ENCODE data around the gene ALDH7A1.
"Not testable (repeated sequence)": the region's sequence is repeated elsewhere in the genome, so short reads cannot be mapped to it uniquely, and the experiment has no call there.

The ALDH7A1 gene

DNA sequence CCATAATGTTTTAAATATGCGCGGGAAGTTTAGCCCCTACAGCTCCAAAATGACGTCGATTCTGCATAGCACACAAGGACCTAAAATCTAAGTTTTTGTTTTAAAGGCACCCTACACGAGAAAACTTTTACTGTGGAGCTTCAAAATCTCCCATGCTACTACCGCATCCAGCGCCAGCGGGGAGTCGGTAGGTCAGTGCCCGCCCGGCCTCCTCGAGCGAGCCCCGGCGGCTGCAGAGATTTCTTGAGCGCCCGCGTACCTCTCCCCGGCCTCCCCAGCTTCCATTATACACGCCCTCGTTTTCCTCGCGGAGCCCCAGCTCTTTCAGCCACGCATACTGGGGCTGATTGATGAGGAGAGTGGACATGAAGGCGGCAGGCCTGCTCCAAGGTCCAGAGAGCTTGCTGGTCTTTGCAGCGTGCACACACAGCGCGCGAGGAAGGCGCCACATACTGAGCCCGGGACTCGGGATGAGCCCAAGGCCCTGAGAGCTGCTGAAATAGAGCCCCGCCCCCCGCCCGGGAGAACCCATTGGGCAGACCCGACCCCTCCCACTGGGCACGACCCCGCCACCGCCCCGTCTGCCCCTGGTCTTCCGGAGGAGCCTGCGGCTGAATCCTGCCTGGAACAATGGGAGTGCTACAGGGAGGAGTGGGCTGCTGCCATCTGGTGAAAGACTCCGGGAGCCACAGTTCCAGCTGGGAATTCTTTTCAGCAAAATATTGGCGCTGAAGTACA lies at the start of gene ALDH7A1:
Gene ALDH7A1, minus strand, starts transcription at position 472 of the 738 bp plus-strand sequence. Its CDS starts 21 bp downstream, at position 451.
- in situ Hi-C loops (cut with HindIII; ENCODE audit: low sequenced_read_pairs) = loop anchor here (10.0 kb wide), 1 partner anchor 250 kb away; no protein-coding TSS in a partner anchor

DNA sequence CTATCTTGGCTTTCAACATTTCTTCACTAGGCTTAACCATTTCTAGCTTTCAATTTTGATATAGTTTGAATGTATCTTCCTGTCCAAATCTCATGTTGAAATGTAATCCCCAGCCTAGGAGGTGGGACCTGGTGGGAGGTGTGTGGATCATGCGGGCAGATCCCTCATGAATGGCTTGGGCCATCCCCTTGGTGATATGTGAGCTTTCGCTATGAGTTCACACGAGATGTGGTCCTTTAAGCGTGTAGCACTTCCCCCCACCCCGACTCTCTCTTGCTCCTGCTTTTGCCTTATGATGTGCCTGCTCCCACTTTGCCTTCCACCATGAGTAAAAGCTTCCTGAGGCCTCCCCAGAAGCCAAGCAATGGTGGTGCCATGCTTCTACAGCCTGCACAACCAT lies 46.4 kb upstream of the ALDH7A1 start:
- in situ Hi-C loops (cut with HindIII; ENCODE audit: low sequenced_read_pairs) = no loop called here

DNA sequence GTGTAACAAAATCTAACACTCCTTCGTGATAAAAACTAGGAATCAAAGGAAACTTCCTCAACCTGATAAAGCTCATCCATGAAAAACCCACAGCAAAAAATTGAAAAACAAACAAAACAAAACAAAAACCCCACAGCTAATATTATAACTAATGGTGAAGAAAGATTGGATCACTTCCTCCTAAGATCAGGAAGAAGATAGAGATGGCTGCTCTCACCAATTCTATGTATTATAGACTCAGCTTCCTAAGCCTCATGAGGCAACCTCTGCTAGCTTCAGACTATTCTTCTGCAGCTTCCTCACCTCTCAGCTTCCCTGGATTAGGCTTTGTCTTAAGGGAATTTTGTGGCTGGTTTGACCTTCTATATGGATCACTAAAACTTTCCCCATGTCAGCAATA lies 45.8 kb upstream of the ALDH7A1 start:
- in situ Hi-C loops (cut with HindIII; ENCODE audit: low sequenced_read_pairs) = no loop called here

- in situ Hi-C loops (cut with HindIII; ENCODE audit: low sequenced_read_pairs) = no loop called here
Measured at GRCh38 chr5:126636956-126637355, 41.9 kb upstream of the ALDH7A1 start.

GRCh38 chr5:126635585-126635984 lies 40.6 kb upstream of the ALDH7A1 start:
- in situ Hi-C loops (cut with HindIII; ENCODE audit: low sequenced_read_pairs) = no loop called here

- in situ Hi-C loops (cut with HindIII; ENCODE audit: low sequenced_read_pairs) = no loop called here
Measured at GRCh38 chr5:126633552-126633951, 38.5 kb upstream of the ALDH7A1 start.

DNA sequence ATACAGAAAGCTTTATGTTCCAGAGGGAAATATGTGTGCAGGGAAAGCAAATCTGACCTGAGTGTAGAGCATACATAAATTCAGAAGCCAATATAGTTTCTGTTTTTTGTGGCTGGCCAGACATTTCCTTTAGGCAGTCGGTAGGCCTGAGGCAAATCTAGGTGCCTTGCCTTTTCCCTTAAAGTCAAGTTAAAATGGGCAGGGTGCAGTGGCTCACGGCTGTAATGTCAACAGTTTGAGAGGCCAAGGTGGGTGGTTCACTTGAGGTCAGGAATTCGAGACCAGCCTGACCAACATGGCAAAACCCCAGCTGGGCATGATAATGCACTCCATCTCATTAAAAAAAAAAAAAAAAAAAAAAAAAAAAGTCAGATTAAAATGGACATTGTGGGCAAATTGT lies 36.9 kb upstream of the ALDH7A1 start:
- in situ Hi-C loops (cut with HindIII; ENCODE audit: low sequenced_read_pairs) = no loop called here

- in situ Hi-C loops (cut with HindIII; ENCODE audit: low sequenced_read_pairs) = no loop called here
Measured at GRCh38 chr5:126628102-126628501, 33.1 kb upstream of the ALDH7A1 start.

GRCh38 chr5:126624534-126624933 lies 29.5 kb upstream of the ALDH7A1 start:
- in situ Hi-C loops (cut with HindIII; ENCODE audit: low sequenced_read_pairs) = no loop called here

DNA sequence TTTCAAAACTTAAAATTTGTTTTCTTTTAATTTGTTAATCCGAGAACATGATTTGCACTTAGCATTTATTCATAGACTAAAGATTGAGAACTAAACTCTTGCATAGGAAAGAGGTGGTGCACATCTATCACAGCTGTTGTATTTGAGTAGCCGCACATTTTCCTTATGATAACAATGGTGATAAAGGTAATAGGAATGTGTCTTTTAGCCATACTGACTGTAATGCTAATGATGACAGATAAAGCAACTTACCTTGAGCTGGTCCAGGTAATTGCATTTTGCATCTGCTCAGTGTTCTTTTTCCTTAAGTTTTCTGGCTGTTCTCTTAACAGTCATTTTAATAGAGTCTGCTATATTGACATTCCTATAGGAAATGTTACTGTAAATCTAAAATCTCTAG lies 24.8 kb upstream of the ALDH7A1 start:
- in situ Hi-C loops (cut with HindIII; ENCODE audit: low sequenced_read_pairs) = no loop called here

DNA sequence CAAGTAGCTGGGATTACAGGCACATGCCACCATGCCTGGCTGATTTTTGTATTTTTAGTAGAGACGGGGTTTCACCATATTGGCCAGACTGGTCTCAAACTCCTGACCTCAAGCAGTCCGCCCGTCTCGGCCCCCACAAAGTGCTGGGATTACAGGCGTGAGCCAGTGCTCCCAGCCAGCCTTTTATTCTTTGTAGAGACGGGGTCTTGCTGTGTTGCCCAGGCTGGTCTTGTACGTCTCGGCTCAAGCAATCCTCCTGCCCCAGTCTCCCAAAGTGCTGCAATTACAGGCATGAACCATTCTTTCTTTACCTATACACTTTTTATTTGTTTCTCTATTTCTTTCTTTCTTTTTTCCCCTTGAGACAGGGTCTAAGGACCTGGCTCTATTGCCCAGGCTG lies 22.6 kb upstream of the ALDH7A1 start:
- in situ Hi-C loops (cut with HindIII; ENCODE audit: low sequenced_read_pairs) = not testable (repeated sequence)

DNA sequence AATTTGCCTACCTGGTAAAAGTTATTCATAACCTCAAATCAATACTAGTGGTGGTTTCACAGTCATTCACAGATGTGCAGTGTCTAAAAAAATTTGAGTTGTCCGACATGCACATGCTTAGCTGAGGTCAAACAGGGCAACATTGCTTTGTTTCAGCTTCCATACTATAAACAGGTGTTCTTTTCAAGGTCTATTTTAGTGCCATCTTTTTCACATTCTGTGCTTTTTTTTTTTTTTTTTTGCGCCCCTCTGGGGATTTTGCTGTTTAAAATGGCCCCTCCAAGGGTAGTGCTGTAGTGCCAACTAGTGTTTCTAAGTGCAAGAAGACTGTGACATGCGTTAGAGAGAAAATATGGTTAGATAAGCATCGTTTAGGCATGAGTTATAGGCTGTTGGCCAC lies 20.3 kb upstream of the ALDH7A1 start:
- in situ Hi-C loops (cut with HindIII; ENCODE audit: low sequenced_read_pairs) = no loop called here

DNA sequence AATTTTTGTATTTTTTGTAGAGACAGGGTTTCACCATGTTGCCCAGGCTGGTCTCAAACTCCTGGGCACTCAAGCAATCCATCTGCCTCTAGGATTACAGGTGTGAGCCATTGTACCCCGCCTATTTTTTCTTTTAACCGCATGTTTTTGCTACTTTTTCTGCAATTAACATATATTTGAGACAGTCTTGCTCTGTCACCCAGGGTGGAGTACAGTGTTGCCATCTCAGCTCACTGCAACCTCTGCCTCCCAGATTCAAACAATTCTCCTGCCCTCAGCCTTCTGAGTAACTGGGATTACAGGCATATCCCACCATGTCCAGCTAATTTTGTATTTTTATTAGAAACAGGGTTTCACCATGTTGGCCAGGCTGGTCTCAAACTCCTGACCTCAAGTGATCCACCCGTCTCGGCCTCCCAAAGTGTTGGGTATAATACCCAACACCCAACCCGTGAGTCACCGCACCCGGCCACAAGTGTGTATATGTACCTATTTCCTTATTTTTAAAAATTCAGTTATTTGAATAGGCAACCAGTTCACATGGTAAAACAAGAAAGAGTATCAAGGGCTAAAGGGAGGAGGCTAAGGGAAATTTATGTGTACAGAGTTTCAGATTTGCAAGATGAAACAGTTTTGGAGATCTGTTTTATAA lies 19.0 kb upstream of the ALDH7A1 start:
- in situ Hi-C loops (cut with HindIII; ENCODE audit: low sequenced_read_pairs) = no loop called here

- in situ Hi-C loops (cut with HindIII; ENCODE audit: low sequenced_read_pairs) = no loop called here
Measured at GRCh38 chr5:126610616-126611015, 15.6 kb upstream of the ALDH7A1 start.

DNA sequence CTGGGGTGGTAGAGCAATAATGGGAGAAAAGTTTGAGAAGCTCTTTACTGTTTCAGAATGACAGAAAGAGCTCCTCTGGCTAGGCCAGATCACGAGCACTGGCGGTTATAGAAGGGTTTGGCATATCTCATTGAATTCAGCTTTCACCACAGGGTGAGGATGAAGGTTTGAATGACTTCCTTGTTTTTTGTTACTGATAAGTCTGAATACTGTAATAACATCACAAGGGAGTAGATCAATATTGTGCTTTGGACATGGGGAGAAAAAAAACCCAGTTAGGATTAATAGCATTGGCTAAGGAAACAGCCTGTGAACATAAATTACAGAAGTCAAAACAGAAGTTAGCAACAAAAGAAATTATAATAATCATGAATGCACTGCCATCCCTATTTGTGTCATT lies 15.1 kb upstream of the ALDH7A1 start:
- in situ Hi-C loops (cut with HindIII; ENCODE audit: low sequenced_read_pairs) = no loop called here

DNA sequence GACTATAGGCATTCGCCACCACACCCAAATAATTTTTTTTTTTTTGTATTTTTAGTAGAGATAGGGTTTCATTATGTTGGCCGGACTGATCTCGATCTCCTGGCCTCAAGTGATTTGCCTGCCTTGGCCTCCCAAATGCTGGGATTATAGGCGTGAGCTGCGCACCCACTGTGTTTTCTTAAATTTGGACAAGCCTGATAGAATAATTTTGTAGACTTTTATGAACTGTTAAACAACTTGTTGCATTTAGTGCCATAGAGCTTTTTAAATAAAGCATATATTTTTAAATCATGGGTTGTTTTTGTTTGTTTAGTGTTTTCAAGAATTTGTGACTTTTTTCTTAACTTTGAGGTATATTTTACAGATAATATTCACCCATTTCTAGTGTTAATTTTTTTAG lies 10.5 kb upstream of the ALDH7A1 start:
- in situ Hi-C loops (cut with HindIII; ENCODE audit: low sequenced_read_pairs) = no loop called here

- in situ Hi-C loops (cut with HindIII; ENCODE audit: low sequenced_read_pairs) = no loop called here
Measured at GRCh38 chr5:126603402-126603991, 8.5 kb upstream of the ALDH7A1 start.

- in situ Hi-C loops (cut with HindIII; ENCODE audit: low sequenced_read_pairs) = no loop called here
Measured at GRCh38 chr5:126600631-126601511, 5.9 kb upstream of the ALDH7A1 start, which contains the start of gene PHAX. PHAX (plus strand) TSS chr5:126600947; CDS start chr5:126600963, 16 bp downstream.

GRCh38 chr5:126599971-126600630 lies 5.1 kb upstream of the ALDH7A1 start:
- in situ Hi-C loops (cut with HindIII; ENCODE audit: low sequenced_read_pairs) = loop anchor here (10.0 kb wide), 1 partner anchor 255 kb away; no protein-coding TSS in a partner anchor

DNA sequence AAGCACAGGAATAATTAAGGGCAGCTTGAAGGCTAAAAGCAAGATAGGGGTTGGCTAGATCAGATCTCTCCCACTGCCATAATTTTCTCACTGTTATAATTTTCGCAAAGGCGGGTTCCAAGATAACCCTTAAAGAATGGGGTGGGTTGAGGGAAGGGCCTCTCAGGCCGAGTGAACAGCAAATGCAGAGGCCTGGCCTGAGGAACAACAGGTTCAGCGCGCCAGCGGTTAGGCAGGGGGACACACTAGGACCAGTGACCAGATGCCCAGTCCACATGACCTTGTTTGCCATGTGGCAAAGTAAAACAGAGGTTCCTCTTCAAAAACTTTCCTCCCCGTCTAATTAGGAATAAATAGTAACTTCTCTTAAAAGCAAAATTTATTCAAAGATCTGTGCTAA lies 4.5 kb upstream of the ALDH7A1 start:
- in situ Hi-C loops (cut with HindIII; ENCODE audit: low sequenced_read_pairs) = loop anchor here (10.0 kb wide), 1 partner anchor 255 kb away; no protein-coding TSS in a partner anchor

Measured in endothelial cell of hepatic sinusoid (primary cell).